HG02870 (cell line): ENCODE data around the gene KCNA1.

Experiments used
- ATAC-seq: cut with Tn5 transposase; IDR thresholded peaks from one replicate; pipeline ENCODE4 v1.9.1; 2021; ENCODE audit warnings: mild to moderate bottlenecking, moderate library complexity; ENCODE audit not compliant: unreplicated experiment

The KCNA1 gene

GRCh38 chr12:4910502-4911315 lies 1.0 kb downstream of the KCNA1 start:
- no peak for ATAC-seq

- no peak for ATAC-seq
Measured at GRCh38 chr12:4911316-4911994, 1.8 kb downstream of the KCNA1 start.

- no peak for ATAC-seq
Measured at GRCh38 chr12:4914720-4915119, 5.0 kb downstream of the KCNA1 start.

- no peak for ATAC-seq
Measured at GRCh38 chr12:4915752-4916151, 6.0 kb downstream of the KCNA1 start.

- ATAC-seq, result no peak
Measured at GRCh38 chr12:4918950-4919660, 9.4 kb downstream of the KCNA1 start.

- ATAC-seq, result no peak
Measured at GRCh38 chr12:4932576-4932975, 22.9 kb downstream of the KCNA1 start.

GRCh38 chr12:4933411-4933810 lies 23.7 kb downstream of the KCNA1 start:
- no peak for ATAC-seq

- ATAC-seq, result no peak
Measured at GRCh38 chr12:4934407-4935035, 24.8 kb downstream of the KCNA1 start.

GRCh38 chr12:4938900-4939299 lies 29.2 kb downstream of the KCNA1 start:
- ATAC-seq, result no peak

GRCh38 chr12:4939418-4940023 lies 29.8 kb downstream of the KCNA1 start:
- no peak for ATAC-seq

- ATAC-seq, result peak; percentile 73
Measured at GRCh38 chr12:4943067-4943937, 33.6 kb downstream of the KCNA1 start.

- peak; percentile 8 for ATAC-seq
Measured at GRCh38 chr12:4943938-4944284, 34.2 kb downstream of the KCNA1 start.

- ATAC-seq, result no peak
Measured at GRCh38 chr12:4947253-4947652, 37.5 kb downstream of the KCNA1 start.

GRCh38 chr12:4951083-4951482 lies 41.4 kb downstream of the KCNA1 start:
- ATAC-seq, result no peak

- no peak for ATAC-seq
Measured at GRCh38 chr12:4951601-4952000, 41.9 kb downstream of the KCNA1 start.

GRCh38 chr12:4954621-4955354 lies 45.1 kb downstream of the KCNA1 start:
- ATAC-seq, result no peak

GRCh38 chr12:4956054-4956453 lies 46.3 kb downstream of the KCNA1 start:
- ATAC-seq, result no peak

- no peak for ATAC-seq
Measured at GRCh38 chr12:4956968-4957367, 47.3 kb downstream of the KCNA1 start.

- no peak for ATAC-seq
Measured at GRCh38 chr12:4957761-4958160, 48.1 kb downstream of the KCNA1 start.
